K562 (cell line): ENCODE data around the gene CHST14. TPM values are rescaled to one million over a fixed set of nuclear protein-coding genes. Genes with fewer than 3 reads are reported as not detected.
A peak's percentile ranks its signal among the peaks of the same experiment; 100 is the strongest.

Source experiments
- CXXC5 ChIP-seq: fragments of 250-450 bp; sonication (Bioruptor Pico); IDR thresholded peaks from 2 replicates; pipeline ENCODE4 v1.8.0; 2022; ENCODE audit warnings: inconsistent platforms, mild to moderate bottlenecking, moderate library complexity
- E2F1 ChIP-seq: sonication (generic); formaldehyde crosslinking; IDR thresholded peaks from 2 replicates; pipeline ENCODE4 v1.8.1; 2023; ENCODE audit warnings: mild to moderate bottlenecking, missing genetic modification reagents, moderate library complexity
- HOXB6 ChIP-seq: fragments of 250-450 bp; sonication (Bioruptor Pico); IDR thresholded peaks from 2 replicates; pipeline ENCODE4 v1.5.1; 2022; ENCODE audit warnings: mild to moderate bottlenecking, borderline replicate concordance
- MAZ ChIP-seq, 2 experiments: fragments of 450-650 bp in 1 of 2; sonication (generic) in 1 of 2; formaldehyde crosslinking; IDR thresholded peaks in 1 of 2; conservative IDR thresholded peaks in 1 of 2; 2 replicates each; pipeline versions ENCODE4 v1.4.0 to v1.5.0; 2020; ENCODE audit warnings: mild to moderate bottlenecking in 1 of 2, missing genetic modification reagents in 1 of 2
- MTA1 ChIP-seq: fragments of 450-650 bp; IDR thresholded peaks from 2 replicates; pipeline ENCODE4 v1.6.1; 2017; ENCODE audit warnings: borderline replicate concordance
- RFX1 ChIP-seq: fragments of 450-650 bp; IDR thresholded peaks from 2 replicates; pipeline ENCODE4 v1.6.1; 2016; ENCODE audit warnings: mild to moderate bottlenecking, moderate library complexity
- SMAD2 ChIP-seq: fragments of 150-350 bp; IDR thresholded peaks from 2 replicates; pipeline ENCODE4 v1.6.1; 2014; ENCODE audit warnings: low read depth, mild to moderate bottlenecking, low read length
- SMAD4 ChIP-seq: fragments of 250-450 bp; sonication (Bioruptor Pico); conservative IDR thresholded peaks from 2 replicates; pipeline ENCODE4 v1.8.0; 2021; ENCODE audit warnings: inconsistent platforms, mild to moderate bottlenecking, moderate library complexity
- TARDBP ChIP-seq: fragments of 450-650 bp; IDR thresholded peaks from 2 replicates; pipeline ENCODE4 v1.6.1; 2016
- TCF7 ChIP-seq: sonication (generic); IDR thresholded peaks from 2 replicates; pipeline ENCODE4 v1.6.1; 2016; ENCODE audit warnings: antibody characterized with exemption, borderline replicate concordance
- ZNF644 ChIP-seq: fragments of 200-800 bp; sonication (Bioruptor generic); IDR thresholded peaks from 2 replicates; pipeline ENCODE4 v1.6.1; 2016; ENCODE audit warnings: low read depth, missing genetic modification characterization, missing compliant biosample characterization
- ZNF717 ChIP-seq: fragments of 250-450 bp; sonication (Bioruptor Pico); IDR thresholded peaks from 2 replicates; pipeline ENCODE4 v1.5.0; 2021
- polyA plus RNA-seq, 8 experiments: library from polyadenylated mRNA; depleted of rRNA in 4 of 8; stranded (reverse) in 5 of 8; unstranded in 3 of 8; fragments of >200 nt; fragmentation: Nextera tagmentation in 2 of 8; fragmentation: Illumina TruSeq in 1 of 8; extraction: Ambion mirVana in 2 of 8; extraction: Trizol in 1 of 8; gene quantifications; 2 replicates each; pipeline versions ENCODE4 v1.2.1 to v1.2.3, GENCODE V29; 2011 to 2014; ENCODE audit warnings: inconsistent platforms in 1 of 8, missing spikeins in 1 of 8
- total RNA-seq, 7 experiments: library from RNA; depleted of rRNA in 6 of 7; stranded (reverse); fragments of >200 nt in 6 of 7; fragmentation: Illumina TruSeq in 2 of 7; extraction: Trizol in 2 of 7; gene quantifications; 2 replicates each; pipeline versions ENCODE4 v1.2.1 to v1.2.3, GENCODE V29; 2011 to 2021; ENCODE audit warnings: low replicate concordance in 1 of 7
- TF ChIP-seq, protein P1 (sequence below): fragments of 200-800 bp; sonication (Bioruptor generic); IDR thresholded peaks from 2 replicates; pipeline ENCODE4 v1.6.1; 2016; ENCODE audit warnings: missing genetic modification characterization, missing compliant biosample characterization
- TF ChIP-seq, protein P2 (sequence below): sonication (generic); formaldehyde crosslinking; IDR thresholded peaks from 2 replicates; pipeline ENCODE4 v1.9.0; 2022; ENCODE audit warnings: mild to moderate bottlenecking, missing genetic modification reagents
- TF ChIP-seq, protein P3 (sequence below): sonication (generic); formaldehyde crosslinking; IDR thresholded peaks from 2 replicates; pipeline ENCODE4 v1.8.1; 2022; ENCODE audit warnings: missing genetic modification reagents
- TF ChIP-seq, protein P4 (sequence below): fragments of 250-450 bp; sonication (Bioruptor Pico); IDR thresholded peaks from 2 replicates; pipeline ENCODE4 v1.9.0; 2021; ENCODE audit warnings: mild to moderate bottlenecking
- TF ChIP-seq, protein P5 (sequence below), 3 experiments: IDR thresholded peaks in 2 of 3; conservative IDR thresholded peaks in 1 of 3; 2 replicates each; pipeline ENCODE4 v1.5.1; 2011 to 2012; ENCODE audit warnings: low read length in 3 of 3, mild to moderate bottlenecking in 3 of 3, control low read depth in 2 of 3, improper control_type of control experiment in 1 of 3, inconsistent platforms in 1 of 3, low read depth in 1 of 3, mixed read lengths in 1 of 3, moderate library complexity in 1 of 3; ENCODE audit not compliant: insufficient read depth in 2 of 3

The CHST14 gene
- total and polyA plus RNA-seq, 9 of the 15 experiments (the other 6 are each of a cell fraction or from before 2014, with no cell fraction given), result 1.6 to 12.1 (median 4.5) TPM

DNA sequence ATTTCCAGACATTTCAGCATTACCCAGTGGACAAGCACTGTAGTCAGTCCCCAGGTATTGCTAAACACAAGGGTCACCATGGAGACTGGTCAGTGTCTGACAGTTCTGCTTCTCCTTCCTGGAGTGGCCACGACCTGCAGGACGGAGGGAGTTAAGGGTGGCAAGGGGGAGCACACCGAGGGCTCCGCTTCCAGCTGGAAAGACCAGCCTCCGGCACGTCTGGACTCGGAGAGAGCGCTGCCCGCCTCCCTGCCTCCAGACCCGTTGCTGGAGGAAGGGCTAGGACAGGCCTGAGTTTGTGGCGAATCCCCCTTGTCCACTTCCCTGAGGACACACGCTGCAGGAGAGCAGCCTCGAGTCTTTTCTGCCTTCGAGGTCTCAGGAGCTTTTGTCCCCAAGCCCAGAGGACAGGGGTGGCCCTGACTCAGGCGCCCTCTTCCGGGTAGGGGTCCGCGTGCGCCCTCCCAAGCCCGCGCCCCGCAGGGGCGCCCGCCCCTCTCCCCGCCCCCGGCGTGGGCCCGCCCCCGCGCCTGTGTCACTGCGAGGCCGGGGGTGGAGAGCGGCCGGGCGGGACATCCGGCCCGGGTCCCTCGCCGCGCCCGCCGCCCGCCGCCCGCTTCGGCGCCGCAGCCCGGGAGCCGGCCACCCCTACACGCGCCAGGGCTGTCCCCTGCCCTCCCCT is at the start of gene CHST14 (continued):
- TF ChIP-seq, protein P1, sequence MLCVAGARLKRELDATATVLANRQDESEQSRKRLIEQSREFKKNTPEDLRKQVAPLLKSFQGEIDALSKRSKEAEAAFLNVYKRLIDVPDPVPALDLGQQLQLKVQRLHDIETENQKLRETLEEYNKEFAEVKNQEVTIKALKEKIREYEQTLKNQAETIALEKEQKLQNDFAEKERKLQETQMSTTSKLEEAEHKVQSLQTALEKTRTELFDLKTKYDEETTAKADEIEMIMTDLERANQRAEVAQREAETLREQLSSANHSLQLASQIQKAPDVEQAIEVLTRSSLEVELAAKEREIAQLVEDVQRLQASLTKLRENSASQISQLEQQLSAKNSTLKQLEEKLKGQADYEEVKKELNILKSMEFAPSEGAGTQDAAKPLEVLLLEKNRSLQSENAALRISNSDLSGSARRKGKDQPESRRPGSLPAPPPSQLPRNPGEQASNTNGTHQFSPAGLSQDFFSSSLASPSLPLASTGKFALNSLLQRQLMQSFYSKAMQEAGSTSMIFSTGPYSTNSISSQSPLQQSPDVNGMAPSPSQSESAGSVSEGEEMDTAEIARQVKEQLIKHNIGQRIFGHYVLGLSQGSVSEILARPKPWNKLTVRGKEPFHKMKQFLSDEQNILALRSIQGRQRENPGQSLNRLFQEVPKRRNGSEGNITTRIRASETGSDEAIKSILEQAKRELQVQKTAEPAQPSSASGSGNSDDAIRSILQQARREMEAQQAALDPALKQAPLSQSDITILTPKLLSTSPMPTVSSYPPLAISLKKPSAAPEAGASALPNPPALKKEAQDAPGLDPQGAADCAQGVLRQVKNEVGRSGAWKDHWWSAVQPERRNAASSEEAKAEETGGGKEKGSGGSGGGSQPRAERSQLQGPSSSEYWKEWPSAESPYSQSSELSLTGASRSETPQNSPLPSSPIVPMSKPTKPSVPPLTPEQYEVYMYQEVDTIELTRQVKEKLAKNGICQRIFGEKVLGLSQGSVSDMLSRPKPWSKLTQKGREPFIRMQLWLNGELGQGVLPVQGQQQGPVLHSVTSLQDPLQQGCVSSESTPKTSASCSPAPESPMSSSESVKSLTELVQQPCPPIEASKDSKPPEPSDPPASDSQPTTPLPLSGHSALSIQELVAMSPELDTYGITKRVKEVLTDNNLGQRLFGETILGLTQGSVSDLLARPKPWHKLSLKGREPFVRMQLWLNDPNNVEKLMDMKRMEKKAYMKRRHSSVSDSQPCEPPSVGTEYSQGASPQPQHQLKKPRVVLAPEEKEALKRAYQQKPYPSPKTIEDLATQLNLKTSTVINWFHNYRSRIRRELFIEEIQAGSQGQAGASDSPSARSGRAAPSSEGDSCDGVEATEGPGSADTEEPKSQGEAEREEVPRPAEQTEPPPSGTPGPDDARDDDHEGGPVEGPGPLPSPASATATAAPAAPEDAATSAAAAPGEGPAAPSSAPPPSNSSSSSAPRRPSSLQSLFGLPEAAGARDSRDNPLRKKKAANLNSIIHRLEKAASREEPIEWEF (CRISPR knock-in tag), result no peak
- no peak for TF ChIP-seq ZNF644 (tag)
- TF ChIP-seq MAZ (CRISPR knock-in tag; conservative IDR thresholded peaks at IDR 0.05 in 1 of 2, IDR thresholded peaks at IDR 0.05 in 1 of 2), result peak in 1 of 2 experiments; percentile 22; a peak in 1 of 4 replicates
- TF ChIP-seq, protein P2, sequence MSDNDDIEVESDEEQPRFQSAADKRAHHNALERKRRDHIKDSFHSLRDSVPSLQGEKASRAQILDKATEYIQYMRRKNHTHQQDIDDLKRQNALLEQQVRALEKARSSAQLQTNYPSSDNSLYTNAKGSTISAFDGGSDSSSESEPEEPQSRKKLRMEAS, result 0 out of 2 replicates have a peak, but pooled peaks have one; percentile 8
- TF ChIP-seq, protein P3, sequence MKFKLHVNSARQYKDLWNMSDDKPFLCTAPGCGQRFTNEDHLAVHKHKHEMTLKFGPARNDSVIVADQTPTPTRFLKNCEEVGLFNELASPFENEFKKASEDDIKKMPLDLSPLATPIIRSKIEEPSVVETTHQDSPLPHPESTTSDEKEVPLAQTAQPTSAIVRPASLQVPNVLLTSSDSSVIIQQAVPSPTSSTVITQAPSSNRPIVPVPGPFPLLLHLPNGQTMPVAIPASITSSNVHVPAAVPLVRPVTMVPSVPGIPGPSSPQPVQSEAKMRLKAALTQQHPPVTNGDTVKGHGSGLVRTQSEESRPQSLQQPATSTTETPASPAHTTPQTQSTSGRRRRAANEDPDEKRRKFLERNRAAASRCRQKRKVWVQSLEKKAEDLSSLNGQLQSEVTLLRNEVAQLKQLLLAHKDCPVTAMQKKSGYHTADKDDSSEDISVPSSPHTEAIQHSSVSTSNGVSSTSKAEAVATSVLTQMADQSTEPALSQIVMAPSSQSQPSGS (CRISPR knock-in tag), result no peak
- no peak for TF ChIP-seq E2F1
- TF ChIP-seq MTA1, result peak; percentile 31; the same call in 1 of the 2 replicates
- TF ChIP-seq ZNF717, result no peak
- peak; percentile 24 for TF ChIP-seq CXXC5 (CRISPR knock-in tag)
- TF ChIP-seq, protein P4, sequence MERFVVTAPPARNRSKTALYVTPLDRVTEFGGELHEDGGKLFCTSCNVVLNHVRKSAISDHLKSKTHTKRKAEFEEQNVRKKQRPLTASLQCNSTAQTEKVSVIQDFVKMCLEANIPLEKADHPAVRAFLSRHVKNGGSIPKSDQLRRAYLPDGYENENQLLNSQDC (CRISPR knock-in tag), result no peak
- peak; percentile 81 for TF ChIP-seq RFX1
- TF ChIP-seq TARDBP, result no peak
- TF ChIP-seq, protein P5, sequence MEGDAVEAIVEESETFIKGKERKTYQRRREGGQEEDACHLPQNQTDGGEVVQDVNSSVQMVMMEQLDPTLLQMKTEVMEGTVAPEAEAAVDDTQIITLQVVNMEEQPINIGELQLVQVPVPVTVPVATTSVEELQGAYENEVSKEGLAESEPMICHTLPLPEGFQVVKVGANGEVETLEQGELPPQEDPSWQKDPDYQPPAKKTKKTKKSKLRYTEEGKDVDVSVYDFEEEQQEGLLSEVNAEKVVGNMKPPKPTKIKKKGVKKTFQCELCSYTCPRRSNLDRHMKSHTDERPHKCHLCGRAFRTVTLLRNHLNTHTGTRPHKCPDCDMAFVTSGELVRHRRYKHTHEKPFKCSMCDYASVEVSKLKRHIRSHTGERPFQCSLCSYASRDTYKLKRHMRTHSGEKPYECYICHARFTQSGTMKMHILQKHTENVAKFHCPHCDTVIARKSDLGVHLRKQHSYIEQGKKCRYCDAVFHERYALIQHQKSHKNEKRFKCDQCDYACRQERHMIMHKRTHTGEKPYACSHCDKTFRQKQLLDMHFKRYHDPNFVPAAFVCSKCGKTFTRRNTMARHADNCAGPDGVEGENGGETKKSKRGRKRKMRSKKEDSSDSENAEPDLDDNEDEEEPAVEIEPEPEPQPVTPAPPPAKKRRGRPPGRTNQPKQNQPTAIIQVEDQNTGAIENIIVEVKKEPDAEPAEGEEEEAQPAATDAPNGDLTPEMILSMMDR (IDR thresholded peaks at IDR 0.05 in 2 of 3, conservative IDR thresholded peaks at IDR 0.05 in 1 of 3; ENCODE audit: insufficient read depth in 2 of 3, low read depth in 1 of 3, low read length in 3 of 3), result peak in 1 of 3 experiments; percentile 16; a peak in 2 of 6 replicates
- no peak for TF ChIP-seq HOXB6 (CRISPR knock-in tag)
- TF ChIP-seq TCF7, result no peak
- TF ChIP-seq SMAD2, result no peak
- peak; percentile 52; the same call in 1 of the 2 replicates for TF ChIP-seq SMAD4
